SK-N-MC (cell line): Measurements from ENCODE around the gene AQP6.

Experiments used
- EZH2 ChIP-seq: fragments of 200-600 bp; sonication (generic); IDR thresholded peaks from one replicate; pipeline ENCODE4 v1.6.1; 2017; ENCODE audit warnings: antibody characterized with exemption
- POLR2AphosphoS5 ChIP-seq: IDR thresholded peaks from 2 replicates; pipeline ENCODE4 v1.6.1; 2012; ENCODE audit warnings: mild to moderate bottlenecking, low read depth, low read length, borderline replicate concordance

GRCh38 chr12:49934505-49934904 is 38.2 kb upstream of the AQP6 start:
- TF ChIP-seq POLR2AphosphoS5 (no peak), EZH2 (no peak)
